HEK293 (cell line): Measurements from ENCODE around the gene RASA3.

Experiments used
- CTCF ChIA-PET: fragments of 350-600 bp; formaldehyde crosslinking; extraction: SDS; loops from one replicate; lab custom pipeline; 2021; ENCODE audit warnings: antibody characterized with exemption; lab: Yijun Ruan, JAX
- POLR2A ChIA-PET: fragments of 300-600 bp; formaldehyde crosslinking; extraction: SDS; loops from one replicate; lab custom pipeline; 2020; ENCODE audit warnings: antibody characterized with exemption, inconsistent platforms; lab: Yijun Ruan, JAX
- H3K27ac ChIP-seq: fragments of 200-500 bp; sonication (Bioruptor generic); 2 replicates; pipeline ENCODE4 v1.5.1; 2014; ENCODE audit warnings: low read depth, low read length, control low read depth, inconsistent platforms; ENCODE audit errors: extremely low read depth
- H3K36me3 ChIP-seq, 2 experiments: fragments of 200-500 bp in 1 of 2; sonication (Bioruptor generic) in 1 of 2; 1 replicate in 1 of 2; 2 replicates in 1 of 2; pipeline ENCODE4 v1.5.1; 2014 to 2017; ENCODE audit warnings: inconsistent platforms in 2 of 2, low read length in 2 of 2; ENCODE audit not compliant: control insufficient read depth in 2 of 2, insufficient read depth in 1 of 2
- H3K4me1 ChIP-seq: fragments of 200-500 bp; sonication (Bioruptor generic); 2 replicates; pipeline ENCODE4 v1.5.1; 2014; ENCODE audit warnings: mild to moderate bottlenecking, low read length, inconsistent platforms; ENCODE audit not compliant: control insufficient read depth, insufficient read depth
- H3K4me3 ChIP-seq: 2 replicates; pipeline ENCODE4 v1.5.1; 2011; ENCODE audit warnings: low read depth, mild to moderate bottlenecking, control low read depth, low read length, moderate library complexity
- H3K9me3 ChIP-seq: fragments of 200-500 bp; sonication (Bioruptor generic); 2 replicates; pipeline ENCODE4 v1.5.1; 2014; ENCODE audit warnings: low read depth, low read length, inconsistent platforms; ENCODE audit not compliant: control insufficient read depth, insufficient read depth
- BCL6B ChIP-seq: fragments of 450-650 bp; formaldehyde crosslinking; IDR thresholded peaks from 2 replicates; pipeline ENCODE4 v1.5.1; 2017; ENCODE audit warnings: missing biosample characterization, missing genetic modification characterization
- CTCF ChIP-seq: fragments of 450-650 bp; formaldehyde crosslinking; IDR thresholded peaks from 2 replicates; pipeline ENCODE4 v1.5.1; 2016; ENCODE audit warnings: missing biosample characterization, missing genetic modification characterization
- EGR2 ChIP-seq: fragments of 450-650 bp; formaldehyde crosslinking; IDR thresholded peaks from 2 replicates; pipeline ENCODE4 v1.5.1; 2016; ENCODE audit warnings: low read depth, missing biosample characterization, missing genetic modification characterization
- KLF17 ChIP-seq: fragments of 450-650 bp; formaldehyde crosslinking; IDR thresholded peaks from 2 replicates; pipeline ENCODE4 v1.5.1; 2016; ENCODE audit warnings: missing biosample characterization, missing genetic modification characterization
- ZIC2 ChIP-seq: fragments of 450-650 bp; formaldehyde crosslinking; IDR thresholded peaks from 2 replicates; pipeline ENCODE4 v1.5.1; 2016; ENCODE audit warnings: missing biosample characterization, missing genetic modification characterization
- ZNF132 ChIP-seq: fragments of 450-650 bp; formaldehyde crosslinking; IDR thresholded peaks from 2 replicates; pipeline ENCODE4 v1.5.1; 2017; ENCODE audit warnings: missing biosample characterization, missing genetic modification characterization, borderline replicate concordance
- ZNF146 ChIP-seq: fragments of 450-650 bp; formaldehyde crosslinking; IDR thresholded peaks from 2 replicates; pipeline ENCODE4 v1.5.1; 2016; ENCODE audit warnings: missing biosample characterization, missing genetic modification characterization
- ZNF302 ChIP-seq: fragments of 450-650 bp; formaldehyde crosslinking; IDR thresholded peaks from 2 replicates; pipeline ENCODE4 v1.5.1; 2016; ENCODE audit warnings: missing biosample characterization, missing genetic modification characterization, low read depth
- ZNF362 ChIP-seq: fragments of 450-650 bp; formaldehyde crosslinking; IDR thresholded peaks from 2 replicates; pipeline ENCODE4 v1.5.1; 2016; ENCODE audit warnings: missing biosample characterization, missing genetic modification characterization
- ZNF426 ChIP-seq: fragments of 450-650 bp; formaldehyde crosslinking; IDR thresholded peaks from 2 replicates; pipeline ENCODE4 v1.5.1; 2017; ENCODE audit warnings: missing biosample characterization, missing genetic modification characterization, mild to moderate bottlenecking, inconsistent platforms, moderate library complexity
- ZNF518A ChIP-seq: fragments of 450-650 bp; formaldehyde crosslinking; conservative IDR thresholded peaks from 2 replicates; pipeline ENCODE4 v1.5.1; 2016; ENCODE audit warnings: low read depth, missing biosample characterization, missing genetic modification characterization
- ZNF529 ChIP-seq: fragments of 450-650 bp; formaldehyde crosslinking; IDR thresholded peaks from 2 replicates; pipeline ENCODE4 v1.5.1; 2017; ENCODE audit warnings: missing genetic modification characterization, missing biosample characterization; ENCODE audit not compliant: insufficient replicate concordance
- ZNF629 ChIP-seq: fragments of 450-650 bp; formaldehyde crosslinking; IDR thresholded peaks from 2 replicates; pipeline ENCODE4 v1.5.1; 2017; ENCODE audit warnings: missing biosample characterization, missing genetic modification characterization
- ZNF791 ChIP-seq: fragments of 450-650 bp; formaldehyde crosslinking; IDR thresholded peaks from 2 replicates; pipeline ENCODE4 v1.5.1; 2016; ENCODE audit warnings: missing biosample characterization, missing genetic modification characterization
- ZSCAN4 ChIP-seq: fragments of 450-650 bp; formaldehyde crosslinking; IDR thresholded peaks from 2 replicates; pipeline ENCODE4 v1.5.1; 2017; ENCODE audit warnings: missing biosample characterization, missing genetic modification characterization
- ZSCAN5A ChIP-seq: fragments of 450-650 bp; formaldehyde crosslinking; IDR thresholded peaks from 2 replicates; pipeline ENCODE4 v1.5.1; 2016; ENCODE audit warnings: missing biosample characterization, missing genetic modification characterization

RASA3 gene

GRCh38 chr13:113968463-113969310 is 163.7 kb downstream of the RASA3 start:
- Histone ChIP-seq H3K27ac (no peak overlapping the region), H3K36me3 (no peaks in the 10 kb centered on the region), H3K4me3 (no peak overlapping the region), H3K4me1 (no peaks in the 10 kb centered on the region), H3K9me3 (no peaks in the 10 kb centered on the region)
- ChIA-PET CTCF (interaction anchor here (0.6 to 0.7 kb wide), 2 partner anchors 107 to 259 kb away, joined by 3 read pairs; no protein-coding TSS in a partner anchor), POLR2A (no interaction called here)
- TF ChIP-seq ZNF791 (tag by site-specific recombination): no peak
- no peak for TF ChIP-seq ZNF629
- no peak for TF ChIP-seq KLF17 (tag by site-specific recombination)
- TF ChIP-seq CTCF (tag by site-specific recombination): no peak
- TF ChIP-seq ZSCAN4 (tag by site-specific recombination): no peak
- no peak for TF ChIP-seq ZNF302 (tag by site-specific recombination)
- TF ChIP-seq ZNF518A (tag by site-specific recombination): no peak
- no peak for TF ChIP-seq ZSCAN5A (tag by site-specific recombination)
- no peak for TF ChIP-seq BCL6B (tag by site-specific recombination)
- TF ChIP-seq ZNF529 (tag by site-specific recombination): no peak
- TF ChIP-seq ZNF132: no peak
- TF ChIP-seq ZIC2: no peak
- no peak for TF ChIP-seq ZNF146
- TF ChIP-seq ZNF362 (tag by site-specific recombination): no peak
- TF ChIP-seq ZNF426 (tag by site-specific recombination): no peak
- no peak for TF ChIP-seq EGR2
